HepG2 (cell line): ENCODE data around the gene HSPB6. TPM values are rescaled to one million over a fixed set of nuclear protein-coding genes. Genes with fewer than 3 reads are reported as not detected.
A peak's percentile ranks its signal among the peaks of the same experiment; 100 is the strongest.

Source experiments
- AKNA ChIP-seq: sonication (generic); formaldehyde crosslinking; IDR thresholded peaks from 2 replicates; pipeline ENCODE4 v1.4.0; 2020; ENCODE audit warnings: missing genetic modification reagents, borderline replicate concordance
- ATF5 ChIP-seq: sonication (generic); formaldehyde crosslinking; IDR thresholded peaks from 2 replicates; pipeline ENCODE4 v1.4.0; 2020; ENCODE audit warnings: mild to moderate bottlenecking, low read depth, missing genetic modification reagents
- ELF1 ChIP-seq: sonication (generic); formaldehyde crosslinking; IDR thresholded peaks from 2 replicates; pipeline ENCODE4 v1.4.0; 2020; ENCODE audit warnings: missing genetic modification reagents
- MIER3 ChIP-seq: IDR thresholded peaks from 2 replicates; pipeline ENCODE4 v1.6.1; 2016; ENCODE audit warnings: missing compliant biosample characterization, borderline replicate concordance
- SYNCRIP ChIP-seq: fragments of 200-400 bp; formaldehyde crosslinking; IDR thresholded peaks from 2 replicates; pipeline ENCODE4 v1.6.1; 2018; ENCODE audit warnings: mild to moderate bottlenecking, low read depth, low read length; ENCODE audit not compliant: insufficient read depth
- TBP ChIP-seq: sonication (generic); formaldehyde crosslinking; IDR thresholded peaks from 2 replicates; pipeline ENCODE4 v1.5.0; 2020; ENCODE audit warnings: missing genetic modification reagents
- ZNF275 ChIP-seq: sonication (generic); formaldehyde crosslinking; IDR thresholded peaks from 2 replicates; pipeline ENCODE4 v1.8.0; 2022; ENCODE audit warnings: missing genetic modification reagents, mild to moderate bottlenecking, inconsistent platforms, borderline replicate concordance
- ZNF362 ChIP-seq: sonication (generic); formaldehyde crosslinking; IDR thresholded peaks from 2 replicates; pipeline ENCODE4 v1.4.0; 2020; ENCODE audit warnings: missing genetic modification reagents, mild to moderate bottlenecking, borderline replicate concordance
- ZNF414 ChIP-seq: sonication (generic); formaldehyde crosslinking; IDR thresholded peaks from 2 replicates; pipeline ENCODE4 v1.5.0; 2020; ENCODE audit warnings: missing genetic modification reagents
- ZNF496 ChIP-seq: sonication (generic); formaldehyde crosslinking; IDR thresholded peaks from 2 replicates; pipeline ENCODE4 v1.8.1; 2023; ENCODE audit warnings: mild to moderate bottlenecking, moderate library complexity, missing genetic modification reagents; ENCODE audit not compliant: insufficient replicate concordance
- polyA plus RNA-seq, 8 experiments: library from polyadenylated mRNA; depleted of rRNA in 3 of 8; stranded (reverse) in 7 of 8; unstranded in 1 of 8; fragments of >200 nt; fragmentation: Illumina TruSeq in 4 of 8; extraction: Trizol in 4 of 8; gene quantifications; 2 replicates each; pipeline versions ENCODE4 v1.2.1 to v1.2.3, GENCODE V29; 2011 to 2016; ENCODE audit warnings: low read depth in 4 of 8, missing spikeins in 1 of 8, mixed read lengths in 1 of 8; ENCODE audit not compliant: insufficient read depth in 1 of 8
- total RNA-seq, 5 experiments: library from RNA; depleted of rRNA; stranded (reverse); fragments of >200 nt; fragmentation: Illumina TruSeq; extraction: Trizol; gene quantifications; 2 replicates each; pipeline ENCODE4 v1.2.3, GENCODE V29; 2016; ENCODE audit warnings: low read depth in 1 of 5
- TF ChIP-seq, protein P1 (sequence below): sonication (generic); formaldehyde crosslinking; IDR thresholded peaks from 2 replicates; pipeline ENCODE4 v1.5.1; 2020; ENCODE audit warnings: missing genetic modification reagents, mild to moderate bottlenecking, borderline replicate concordance

Gene HSPB6
- total and polyA plus RNA-seq, 2 of the 13 experiments (the other 11 are each of a cell fraction or from before 2014, with no cell fraction given): 0.18 TPM; not detected in 1

GRCh38 chr19:35715981-35716800 lies 40.6 kb downstream of the HSPB6 start (continued):
- TF ChIP-seq, protein P1, sequence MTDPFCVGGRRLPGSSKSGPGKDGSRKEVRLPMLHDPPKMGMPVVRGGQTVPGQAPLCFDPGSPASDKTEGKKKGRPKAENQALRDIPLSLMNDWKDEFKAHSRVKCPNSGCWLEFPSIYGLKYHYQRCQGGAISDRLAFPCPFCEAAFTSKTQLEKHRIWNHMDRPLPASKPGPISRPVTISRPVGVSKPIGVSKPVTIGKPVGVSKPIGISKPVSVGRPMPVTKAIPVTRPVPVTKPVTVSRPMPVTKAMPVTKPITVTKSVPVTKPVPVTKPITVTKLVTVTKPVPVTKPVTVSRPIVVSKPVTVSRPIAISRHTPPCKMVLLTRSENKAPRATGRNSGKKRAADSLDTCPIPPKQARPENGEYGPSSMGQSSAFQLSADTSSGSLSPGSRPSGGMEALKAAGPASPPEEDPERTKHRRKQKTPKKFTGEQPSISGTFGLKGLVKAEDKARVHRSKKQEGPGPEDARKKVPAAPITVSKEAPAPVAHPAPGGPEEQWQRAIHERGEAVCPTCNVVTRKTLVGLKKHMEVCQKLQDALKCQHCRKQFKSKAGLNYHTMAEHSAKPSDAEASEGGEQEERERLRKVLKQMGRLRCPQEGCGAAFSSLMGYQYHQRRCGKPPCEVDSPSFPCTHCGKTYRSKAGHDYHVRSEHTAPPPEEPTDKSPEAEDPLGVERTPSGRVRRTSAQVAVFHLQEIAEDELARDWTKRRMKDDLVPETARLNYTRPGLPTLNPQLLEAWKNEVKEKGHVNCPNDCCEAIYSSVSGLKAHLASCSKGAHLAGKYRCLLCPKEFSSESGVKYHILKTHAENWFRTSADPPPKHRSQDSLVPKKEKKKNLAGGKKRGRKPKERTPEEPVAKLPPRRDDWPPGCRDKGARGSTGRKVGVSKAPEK (CRISPR knock-in tag): no peak
- TF ChIP-seq ELF1 (CRISPR knock-in tag) (peak; percentile 30; the same call in 1 of the 2 replicates), ZNF496 (CRISPR knock-in tag) (no peak), ZNF414 (CRISPR knock-in tag) (no peak), ATF5 (CRISPR knock-in tag) (no peak), ZNF362 (CRISPR knock-in tag) (peak; percentile 33; the same call in 1 of the 2 replicates), MIER3 (CRISPR knock-in tag) (peak; percentile 39; the same call in 1 of the 2 replicates), TBP (CRISPR knock-in tag) (no peak), SYNCRIP (no peak), ZNF275 (no peak), AKNA (no peak)
